GM21529 (cell line): ENCODE results near the gene BEAN1.

Experiments
- ATAC-seq: cut with Tn5 transposase; IDR thresholded peaks from one replicate; pipeline ENCODE4 v1.9.1; 2021; ENCODE audit not compliant: unreplicated experiment

Gene BEAN1

DNA sequence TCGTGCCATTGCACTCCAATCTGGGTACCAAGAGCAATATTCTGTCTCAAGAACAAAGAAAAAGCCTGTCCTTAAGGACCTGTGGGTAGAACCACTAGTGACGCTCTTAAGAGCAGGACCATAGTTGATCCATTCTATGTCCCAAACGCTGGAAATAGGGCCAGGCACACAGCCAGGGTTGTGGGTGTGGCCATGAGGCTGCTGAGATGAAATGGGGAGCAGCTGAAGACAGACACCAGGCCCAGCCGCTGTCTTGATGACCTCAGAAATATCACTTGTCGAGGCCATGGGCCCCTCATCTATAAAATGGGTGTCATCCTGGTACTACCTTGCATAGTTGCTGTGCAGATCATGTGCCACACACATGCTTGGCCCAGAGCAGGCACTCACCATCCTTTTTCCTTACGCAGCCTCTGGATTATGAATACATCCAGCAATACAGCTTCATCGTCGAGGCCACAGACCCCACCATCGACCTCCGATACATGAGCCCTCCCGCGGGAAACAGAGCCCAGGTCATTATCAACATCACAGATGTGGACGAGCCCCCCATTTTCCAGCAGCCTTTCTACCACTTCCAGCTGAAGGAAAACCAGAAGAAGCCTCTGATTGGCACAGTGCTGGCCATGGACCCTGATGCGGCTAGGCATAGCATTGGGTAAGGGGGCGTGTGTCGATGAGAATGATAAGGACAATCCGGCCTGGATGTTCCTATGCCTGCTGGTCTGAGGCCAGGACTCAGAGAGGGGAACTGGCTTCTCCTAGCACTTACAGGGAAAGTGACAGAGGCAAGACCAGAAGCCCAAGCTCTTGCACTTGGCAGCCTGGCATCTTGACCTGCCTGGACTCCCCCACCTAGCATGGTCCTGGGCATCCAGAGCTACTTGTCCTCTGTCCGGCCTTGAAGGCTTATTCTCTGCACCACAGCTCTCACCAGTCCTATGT, 35.1 kb upstream of the BEAN1 start:
- no peak for ATAC-seq

DNA sequence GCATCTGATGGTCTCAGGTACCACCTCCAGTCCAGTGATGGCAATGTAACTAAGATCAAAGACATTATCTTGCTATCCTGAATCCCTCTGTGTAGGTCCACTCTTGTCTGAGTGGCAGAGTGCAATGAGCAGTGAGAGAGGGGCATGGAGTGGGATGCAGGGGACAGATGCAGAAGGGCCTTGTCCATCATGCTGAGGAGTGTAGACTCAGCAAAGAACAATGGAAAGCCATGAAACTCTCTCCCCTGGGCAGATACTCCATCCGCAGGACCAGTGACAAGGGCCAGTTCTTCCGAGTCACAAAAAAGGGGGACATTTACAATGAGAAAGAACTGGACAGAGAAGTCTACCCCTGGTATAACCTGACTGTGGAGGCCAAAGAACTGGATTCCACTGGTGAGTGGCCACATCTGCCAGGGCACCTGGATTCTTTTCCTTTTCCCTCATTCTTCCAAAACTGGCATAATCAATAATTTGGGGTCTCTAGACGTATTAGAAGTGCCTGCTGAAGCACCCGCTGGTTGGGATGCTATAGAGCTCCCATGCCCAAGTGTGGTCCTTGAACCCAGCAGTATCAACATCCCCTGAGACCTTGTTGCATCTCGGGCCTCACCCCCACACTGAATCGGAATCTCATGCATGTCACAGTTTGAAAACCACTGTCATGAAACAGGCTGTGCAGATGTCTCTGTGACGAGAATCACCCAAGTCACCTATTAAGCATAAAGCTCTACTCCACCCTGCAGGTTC, 31.1 kb upstream of the BEAN1 start:
- ATAC-seq, result no peak

DNA sequence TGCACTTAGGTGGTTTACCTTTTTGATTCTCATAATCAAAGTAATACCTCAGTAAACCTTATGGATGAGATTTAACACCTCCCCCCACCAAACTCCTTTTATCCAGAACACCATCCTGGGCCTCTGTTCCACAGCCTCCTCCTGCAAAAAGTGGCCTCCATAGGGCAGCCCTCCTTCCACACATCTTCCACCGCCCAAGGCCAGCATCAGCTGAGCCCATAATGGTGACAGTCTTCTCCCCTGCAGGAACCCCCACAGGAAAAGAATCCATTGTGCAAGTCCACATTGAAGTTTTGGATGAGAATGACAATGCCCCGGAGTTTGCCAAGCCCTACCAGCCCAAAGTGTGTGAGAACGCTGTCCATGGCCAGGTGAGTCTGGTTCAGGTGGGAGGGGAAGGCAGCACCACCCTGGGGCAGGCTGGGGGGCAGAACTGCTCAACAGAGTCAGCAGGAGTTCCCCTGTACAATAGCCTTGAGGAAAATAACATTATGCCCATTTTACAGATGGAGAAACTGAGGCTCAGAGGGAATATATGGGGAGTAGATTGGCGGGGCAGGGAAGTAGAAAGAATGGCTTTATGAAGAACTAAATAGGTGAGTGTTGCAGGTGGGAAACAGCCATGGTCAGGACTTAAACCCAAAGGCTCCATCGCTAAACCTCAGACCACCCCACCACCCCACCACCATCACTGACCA, 29.2 kb upstream of the BEAN1 start:
- ATAC-seq, result no peak

DNA sequence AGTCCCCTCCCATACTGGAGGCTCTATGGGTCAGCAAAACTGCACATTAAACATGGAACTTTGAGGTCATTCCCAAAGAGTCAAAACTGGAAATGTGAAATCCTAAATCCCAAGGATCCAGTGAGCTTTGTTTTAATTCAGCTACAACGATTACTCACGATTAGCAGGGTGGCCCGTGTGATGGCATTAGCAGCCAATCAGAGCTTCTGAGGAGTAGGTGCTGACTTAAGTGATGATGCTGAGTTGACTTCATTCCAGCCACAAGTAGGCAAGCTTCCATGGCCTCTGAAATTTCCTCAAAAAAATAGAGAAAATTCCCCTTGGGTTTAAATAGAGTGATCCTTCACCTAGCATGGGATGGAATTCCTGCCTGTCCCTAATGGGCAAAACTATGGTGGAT, 28.1 kb upstream of the BEAN1 start:
- ATAC-seq, result no peak

DNA sequence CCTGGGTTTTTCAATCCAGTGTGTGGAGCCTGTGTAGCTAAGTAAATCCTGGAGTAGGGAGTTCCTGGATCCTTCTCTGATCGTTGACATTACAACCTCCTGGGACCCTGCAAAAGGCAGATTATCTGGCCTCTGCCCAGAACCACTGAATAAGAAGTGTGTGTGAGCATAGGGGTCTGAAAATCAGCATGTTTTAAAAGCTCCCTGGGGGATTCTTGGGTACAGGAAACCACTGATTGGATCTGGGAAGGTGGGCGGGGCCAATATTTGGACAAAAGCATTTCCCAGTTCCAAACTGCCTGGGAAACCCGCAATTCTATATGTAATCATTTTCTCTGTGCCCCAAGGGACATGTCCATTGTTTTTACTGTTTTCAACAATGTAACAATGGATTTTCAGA, 27.2 kb upstream of the BEAN1 start:
- no peak for ATAC-seq

DNA sequence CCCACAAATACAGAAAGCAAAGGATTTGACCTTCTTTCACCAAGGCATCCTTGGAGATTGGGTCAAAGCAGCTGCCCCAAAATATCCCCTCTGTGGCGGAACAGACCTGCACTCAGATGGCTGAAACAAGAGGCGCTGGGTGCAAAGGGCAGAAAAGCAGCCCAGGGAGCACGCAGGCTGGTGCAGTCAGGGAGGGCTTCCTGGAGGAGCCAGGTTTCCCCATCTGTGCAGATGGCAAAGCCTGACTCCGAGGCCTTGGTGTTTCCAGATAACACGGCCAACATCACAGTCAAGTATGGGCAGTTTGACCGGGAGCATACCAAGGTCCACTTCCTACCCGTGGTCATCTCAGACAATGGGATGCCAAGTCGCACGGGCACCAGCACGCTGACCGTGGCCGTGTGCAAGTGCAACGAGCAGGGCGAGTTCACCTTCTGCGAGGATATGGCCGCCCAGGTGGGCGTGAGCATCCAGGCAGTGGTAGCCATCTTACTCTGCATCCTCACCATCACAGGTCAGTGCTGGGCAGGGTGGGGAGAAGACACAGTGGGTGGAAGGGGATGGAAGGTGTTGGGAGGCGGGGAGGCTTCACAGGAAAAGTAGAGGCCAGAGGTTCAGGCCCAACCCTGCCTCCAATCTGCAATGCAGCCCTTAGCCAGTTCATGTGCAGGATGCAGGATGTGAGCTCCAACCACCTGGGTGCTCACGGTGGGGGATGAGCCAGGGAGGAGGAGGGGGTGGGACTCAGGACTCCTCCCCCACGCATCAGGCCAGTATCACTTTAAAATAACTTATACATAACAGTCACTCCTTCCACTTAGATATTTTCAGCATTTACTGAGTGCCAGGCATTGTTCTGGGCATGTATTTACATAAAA, 26.4 kb upstream of the BEAN1 start:
- ATAC-seq, result no peak

DNA sequence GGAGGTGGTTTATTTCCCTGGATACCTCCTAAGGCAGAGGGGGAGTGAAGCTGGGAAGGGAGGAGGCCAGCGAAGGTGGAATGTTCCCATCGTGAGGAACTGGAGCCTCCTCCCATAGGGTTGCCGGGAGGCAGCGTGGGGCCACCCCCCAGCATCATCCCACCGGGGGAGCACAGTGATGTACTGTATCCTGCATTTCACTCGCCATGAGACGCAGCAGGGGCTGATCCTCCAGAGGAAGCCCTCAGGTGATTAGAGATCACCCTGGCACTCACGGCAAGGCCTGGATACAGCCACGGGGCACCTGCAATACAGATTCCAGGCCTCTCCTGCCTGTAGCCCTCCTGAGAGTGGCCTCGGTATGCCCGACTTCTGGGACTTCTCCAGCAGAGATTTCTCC, 25.5 kb upstream of the BEAN1 start:
- ATAC-seq, result no peak

DNA sequence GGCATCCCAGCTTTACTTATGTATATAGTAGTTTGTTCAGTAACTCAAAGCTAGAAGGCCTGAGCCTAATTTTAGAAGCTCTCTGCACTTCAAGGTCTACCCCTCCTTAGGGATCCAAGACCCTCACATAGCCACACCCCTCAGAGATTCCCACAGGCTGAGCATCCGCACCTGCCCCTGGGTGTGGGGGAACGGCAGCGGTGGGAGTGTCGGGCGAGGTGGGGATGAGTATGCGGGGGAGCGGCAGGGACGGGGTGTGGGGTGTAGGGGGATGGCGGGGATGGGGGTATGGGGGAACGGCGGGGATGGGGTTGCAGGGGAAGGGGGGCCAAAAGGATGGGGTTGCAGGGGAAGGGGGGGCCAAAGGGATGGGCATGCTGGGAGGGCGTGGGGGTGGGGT, 24.9 kb upstream of the BEAN1 start:
- ATAC-seq, result no peak

DNA sequence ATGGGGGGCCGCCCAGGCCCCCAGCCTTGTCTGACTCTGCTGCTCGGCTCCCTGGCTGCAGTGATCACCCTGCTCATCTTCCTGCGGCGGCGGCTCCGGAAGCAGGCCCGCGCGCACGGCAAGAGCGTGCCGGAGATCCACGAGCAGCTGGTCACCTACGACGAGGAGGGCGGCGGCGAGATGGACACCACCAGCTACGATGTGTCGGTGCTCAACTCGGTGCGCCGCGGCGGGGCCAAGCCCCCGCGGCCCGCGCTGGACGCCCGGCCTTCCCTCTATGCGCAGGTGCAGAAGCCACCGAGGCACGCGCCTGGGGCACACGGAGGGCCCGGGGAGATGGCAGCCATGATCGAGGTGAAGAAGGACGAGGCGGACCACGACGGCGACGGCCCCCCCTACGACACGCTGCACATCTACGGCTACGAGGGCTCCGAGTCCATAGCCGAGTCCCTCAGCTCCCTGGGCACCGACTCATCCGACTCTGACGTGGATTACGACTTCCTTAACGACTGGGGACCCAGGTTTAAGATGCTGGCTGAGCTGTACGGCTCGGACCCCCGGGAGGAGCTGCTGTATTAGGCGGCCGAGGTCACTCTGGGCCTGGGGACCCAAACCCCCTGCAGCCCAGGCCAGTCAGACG, 24.4 kb upstream of the BEAN1 start:
- no peak for ATAC-seq

DNA sequence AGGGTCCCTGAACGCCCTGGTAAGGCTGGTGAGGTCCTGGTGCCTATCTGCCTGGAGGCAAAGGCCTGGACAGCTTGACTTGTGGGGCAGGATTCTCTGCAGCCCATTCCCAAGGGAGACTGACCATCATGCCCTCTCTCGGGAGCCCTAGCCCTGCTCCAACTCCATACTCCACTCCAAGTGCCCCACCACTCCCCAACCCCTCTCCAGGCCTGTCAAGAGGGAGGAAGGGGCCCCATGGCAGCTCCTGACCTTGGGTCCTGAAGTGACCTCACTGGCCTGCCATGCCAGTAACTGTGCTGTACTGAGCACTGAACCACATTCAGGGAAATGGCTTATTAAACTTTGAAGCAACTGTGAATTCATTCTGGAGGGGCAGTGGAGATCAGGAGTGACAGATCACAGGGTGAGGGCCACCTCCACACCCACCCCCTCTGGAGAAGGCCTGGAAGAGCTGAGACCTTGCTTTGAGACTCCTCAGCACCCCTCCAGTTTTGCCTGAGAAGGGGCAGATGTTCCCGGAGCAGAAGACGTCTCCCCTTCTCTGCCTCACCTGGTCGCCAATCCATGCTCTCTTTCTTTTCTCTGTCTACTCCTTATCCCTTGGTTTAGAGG, 23.5 kb upstream of the BEAN1 start:
- ATAC-seq, result no peak

DNA sequence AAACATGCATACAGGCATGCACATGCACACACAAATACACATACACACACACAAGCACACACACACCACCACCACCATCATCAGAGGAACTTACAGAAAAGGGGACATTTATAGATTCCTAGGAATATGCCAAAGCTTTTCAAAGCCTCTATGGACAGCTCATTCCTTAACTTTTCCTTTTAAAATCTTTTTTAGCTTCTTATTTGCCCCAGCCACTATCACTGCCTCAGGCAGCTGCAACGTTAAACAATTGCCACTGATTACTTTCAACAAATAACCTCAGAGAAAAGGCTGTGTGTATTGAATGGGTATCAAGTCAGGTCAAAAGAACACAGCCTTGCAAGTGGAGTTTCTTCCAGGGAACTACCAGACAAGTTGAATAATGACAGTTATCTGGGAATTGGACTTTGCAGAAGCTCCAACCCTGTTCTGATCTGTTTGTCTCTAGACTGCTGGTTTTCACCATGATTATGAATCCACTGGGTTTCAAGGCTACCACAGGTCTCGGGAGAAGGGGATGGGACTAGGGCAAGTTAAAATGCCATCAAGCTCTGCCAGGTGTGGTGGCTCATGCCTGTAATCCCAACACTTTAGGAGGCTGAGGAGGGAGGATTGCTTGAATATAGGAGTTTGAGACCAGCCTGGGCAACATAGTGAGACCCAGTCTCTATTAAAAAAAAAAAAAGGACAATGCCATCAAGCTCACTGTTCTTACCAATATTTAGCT, 21.9 kb upstream of the BEAN1 start:
- no peak for ATAC-seq

DNA sequence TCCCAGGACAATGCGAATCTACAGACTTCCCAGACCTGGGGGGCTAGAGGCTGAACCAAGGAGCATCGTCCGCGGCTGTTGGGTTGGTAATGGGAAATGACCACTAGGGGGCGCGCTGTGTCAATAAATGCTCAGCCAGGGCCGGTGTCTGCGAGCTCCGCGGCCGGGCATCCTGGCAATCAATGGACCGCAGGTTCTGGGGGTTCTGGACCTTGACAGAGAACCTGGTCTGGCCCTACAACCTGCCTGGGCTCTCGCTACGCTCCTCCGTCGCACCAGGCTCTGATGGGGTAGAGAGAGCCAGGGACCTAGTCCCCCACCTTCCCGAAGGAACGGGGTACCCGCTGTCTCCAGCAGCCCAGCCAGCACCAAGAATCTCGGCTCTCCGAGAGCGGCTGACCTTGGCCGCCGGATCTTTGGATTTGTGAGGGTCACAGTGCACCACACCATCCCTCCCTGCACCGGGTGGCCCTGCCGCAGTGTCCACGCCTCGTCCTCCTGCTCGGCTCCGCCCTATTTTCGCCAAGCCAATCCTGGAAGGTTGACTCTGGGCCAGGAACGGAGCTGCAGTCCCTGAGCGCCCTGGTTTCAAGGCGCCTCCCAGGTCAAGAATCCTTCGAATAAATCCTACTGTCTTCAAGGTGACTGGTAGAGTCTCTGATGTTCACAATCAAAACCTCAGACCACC, 20.4 kb upstream of the BEAN1 start:
- ATAC-seq, result peak; percentile 84

DNA sequence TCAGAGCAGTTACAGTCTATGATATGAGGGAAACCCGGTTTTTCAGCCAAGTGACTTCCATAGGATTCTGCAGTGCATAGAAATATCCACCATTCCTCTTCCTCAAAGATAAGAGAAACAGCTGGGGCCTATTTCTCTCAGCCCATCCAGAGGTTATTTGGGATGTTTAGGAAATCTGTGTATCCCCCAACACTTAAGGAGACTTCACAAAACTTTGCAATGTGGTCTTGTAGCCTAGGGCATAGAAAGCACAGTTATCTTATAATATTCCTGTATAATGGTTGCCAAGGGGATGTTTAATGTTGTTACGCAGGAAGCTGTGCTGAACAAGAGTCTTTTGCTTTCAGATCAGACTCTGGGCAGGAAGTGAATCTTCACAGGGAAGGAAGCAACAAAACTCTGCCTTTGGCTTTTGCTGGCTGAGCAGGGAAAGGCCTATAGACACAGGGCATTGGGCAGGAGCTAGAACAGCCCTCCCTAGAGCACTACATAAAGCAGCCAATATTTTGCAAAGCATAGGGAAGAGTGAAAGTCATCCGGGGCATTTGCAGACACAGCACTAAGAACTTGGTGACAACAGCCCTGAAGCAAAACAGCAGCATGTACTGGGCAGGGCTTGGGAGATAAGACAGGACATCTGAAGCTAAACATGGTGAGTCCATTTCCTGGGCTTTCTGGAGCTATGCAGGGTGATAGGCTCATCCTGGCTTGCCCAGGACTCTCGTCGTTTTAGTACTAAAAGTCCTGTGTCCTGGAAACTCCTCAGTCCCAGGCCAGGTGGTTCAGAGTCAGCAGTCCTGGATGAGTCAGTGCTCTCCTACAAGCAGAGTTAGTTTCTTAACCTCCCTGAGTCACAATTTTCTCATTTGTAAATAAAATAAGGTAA, 18.7 kb upstream of the BEAN1 start:
- ATAC-seq, result no peak

DNA sequence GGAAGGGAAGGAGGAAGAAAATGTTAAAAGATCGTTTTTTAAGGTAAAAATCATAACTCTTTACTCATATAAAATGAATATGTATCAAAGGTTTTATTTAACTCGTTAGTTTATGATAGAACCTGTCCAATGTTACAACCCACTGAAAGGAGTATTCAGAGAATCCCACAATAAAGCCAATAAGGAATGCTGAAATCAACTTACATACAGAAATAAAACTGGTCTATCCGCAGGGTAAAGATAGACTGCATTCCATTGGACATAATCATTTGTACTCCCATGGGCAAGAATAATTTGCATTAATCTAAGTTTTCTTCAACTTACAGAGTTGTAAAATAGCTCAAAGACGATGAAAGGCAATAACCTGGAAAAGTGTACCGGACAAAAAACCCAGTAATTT, 17.9 kb upstream of the BEAN1 start:
- ATAC-seq, result no peak

DNA sequence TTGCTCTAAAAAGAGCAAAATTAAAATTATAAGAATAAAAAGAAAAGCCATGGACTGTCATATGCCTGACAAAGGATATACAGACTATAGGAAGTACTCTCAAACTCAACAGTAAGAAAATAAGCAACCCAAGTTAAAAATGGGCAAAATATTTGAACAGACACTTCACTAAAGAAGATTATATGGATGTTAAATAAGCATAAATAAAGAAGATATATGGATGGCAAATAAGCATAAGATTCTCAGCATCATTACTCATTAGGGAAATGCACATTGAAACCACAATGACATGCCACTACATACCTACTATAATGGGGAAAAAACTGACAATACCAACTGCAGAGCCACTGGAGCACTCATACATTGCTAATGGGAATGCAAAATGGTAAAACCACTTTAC, 14.9 kb upstream of the BEAN1 start:
- no peak for ATAC-seq

DNA sequence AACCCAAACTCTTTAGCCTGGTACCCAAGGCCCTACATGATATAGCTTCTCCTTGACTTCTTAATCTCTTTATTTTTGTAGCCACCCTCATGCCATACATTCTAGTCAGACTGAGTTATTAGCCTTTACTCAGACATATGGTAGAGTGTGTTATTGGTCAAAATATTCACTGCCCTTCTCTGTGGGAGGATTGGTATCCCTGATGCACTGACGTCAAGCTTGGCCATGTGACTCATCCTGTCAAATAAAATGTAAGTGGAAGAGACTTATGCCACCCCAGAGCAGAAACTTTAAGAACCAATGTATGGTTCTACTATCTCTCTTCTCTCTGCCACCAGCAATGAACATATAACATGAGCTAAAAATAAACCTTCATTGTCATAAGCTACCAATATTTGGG, 12.2 kb upstream of the BEAN1 start:
- ATAC-seq, result no peak

DNA sequence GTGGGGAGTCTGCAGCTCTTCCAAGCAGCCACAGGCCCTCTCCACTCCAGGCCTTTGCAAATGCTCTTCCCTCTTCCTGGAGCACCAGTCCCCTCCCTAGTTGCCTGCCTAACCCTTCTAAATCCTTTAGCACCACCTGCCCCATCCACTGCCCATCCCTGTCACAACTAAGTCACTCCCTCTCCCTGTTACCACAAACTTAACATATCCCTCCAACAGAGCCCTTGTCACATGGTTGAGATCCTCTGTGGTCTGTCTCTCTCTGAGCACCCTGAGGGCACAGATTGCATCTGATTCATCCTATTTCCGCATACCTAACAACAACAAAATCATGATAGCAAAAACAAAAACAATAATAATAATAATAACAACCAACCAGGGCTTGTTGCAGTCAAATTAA, 11.0 kb upstream of the BEAN1 start:
- no peak for ATAC-seq
